IMR-90 (cell line): ENCODE measurements around the gene METRNL. TPM values are rescaled to one million over a fixed set of nuclear protein-coding genes. Genes with fewer than 3 reads are reported as not detected.

Source experiments
- ATAC-seq: fragments of 200-7000 bp; cut with Tn5 transposase; 2 replicates; pipeline ENCODE4 v1.9.1; 2020; ENCODE audit warnings: low read depth, mild to moderate bottlenecking, moderate library complexity
- BruUV-seq: library from RNA; stranded (reverse); fragments of 400-500 nt; replicated peaks from 2 replicates; lab custom pipeline; 2021; lab: Mats Ljungman, UMichigan
- CTCF ChIA-PET: fragments of 300-600 bp; formaldehyde crosslinking; extraction: SDS; loops from one replicate; lab custom pipeline; 2021; ENCODE audit warnings: antibody characterized with exemption; lab: Yijun Ruan, JAX
- POLR2A ChIA-PET: fragments of 300-600 bp; sonication (Branson Sonifier 250); formaldehyde crosslinking; loops from one replicate; lab custom pipeline; 2022; ENCODE audit warnings: antibody characterized with exemption; ENCODE audit not compliant: unreplicated experiment; lab: Charles Lee
- DNase-seq: peaks from one replicate; pipeline ENCODE4 v3.0.0; 2013
- H2AFZ ChIP-seq: replicated peaks from 2 replicates; pipeline ENCODE3; 2013; ENCODE audit warnings: low read length, mild to moderate bottlenecking; ENCODE audit not compliant: poor library complexity
- H2AK5ac ChIP-seq: 2 replicates; pipeline ENCODE4 v1.6.1; 2013; ENCODE audit warnings: low read depth, low read length, inconsistent platforms
- H2AK9ac ChIP-seq: replicated peaks from 2 replicates; pipeline ENCODE3; 2013; ENCODE audit warnings: mild to moderate bottlenecking, low read depth, low read length, moderate library complexity; ENCODE audit not compliant: poor library complexity
- H2BK120ac ChIP-seq: 2 replicates; pipeline ENCODE4 v1.6.1; 2013; ENCODE audit warnings: low read depth, low read length, inconsistent platforms
- H2BK15ac ChIP-seq: 3 replicates; pipeline ENCODE4 v1.6.1; 2013; ENCODE audit warnings: low read depth, low read length, inconsistent platforms
- H2BK20ac ChIP-seq: 2 replicates; pipeline ENCODE4 v1.6.1; 2013; ENCODE audit warnings: low read depth, mild to moderate bottlenecking, inconsistent platforms, low read length, moderate library complexity
- H2BK5ac ChIP-seq: 2 replicates; pipeline ENCODE4 v1.6.1; 2013; ENCODE audit warnings: mild to moderate bottlenecking, low read depth, low read length, inconsistent platforms; ENCODE audit not compliant: poor library complexity, severe bottlenecking
- H3K14ac ChIP-seq: replicated peaks from 2 replicates; pipeline ENCODE4 v1.6.1; 2013; ENCODE audit warnings: low read depth, low read length, inconsistent platforms
- H3K18ac ChIP-seq: 2 replicates; pipeline ENCODE4 v1.6.1; 2013; ENCODE audit warnings: low read depth, low read length, control low read depth
- H3K23ac ChIP-seq: 2 replicates; pipeline ENCODE4 v1.6.1; 2013; ENCODE audit warnings: low read depth, low read length, inconsistent platforms
- H3K27ac ChIP-seq: 2 replicates; pipeline ENCODE4 v1.5.1; 2013; ENCODE audit warnings: mild to moderate bottlenecking, control low read depth, low read length; ENCODE audit not compliant: insufficient read depth
- H3K27me3 ChIP-seq: 2 replicates; pipeline ENCODE4 v1.6.1; 2013; ENCODE audit warnings: low read length; ENCODE audit not compliant: control insufficient read depth, insufficient read depth
- H3K36me3 ChIP-seq: 2 replicates; pipeline ENCODE4 v1.6.1; 2013; ENCODE audit warnings: low read length, mixed read lengths; ENCODE audit not compliant: control insufficient read depth, insufficient read depth
- H3K4ac ChIP-seq: 2 replicates; pipeline ENCODE4 v1.6.1; 2013; ENCODE audit warnings: low read depth, low read length, inconsistent platforms
- H3K4me1 ChIP-seq: 2 replicates; pipeline ENCODE4 v1.6.1; 2013; ENCODE audit warnings: low read length, mixed read lengths; ENCODE audit not compliant: control insufficient read depth, insufficient read depth
- H3K4me2 ChIP-seq: 2 replicates; pipeline ENCODE4 v1.6.1; 2013; ENCODE audit warnings: low read depth, mild to moderate bottlenecking, control low read depth, low read length, moderate library complexity
- H3K4me3 ChIP-seq: 2 replicates; pipeline ENCODE4 v1.5.1; 2013; ENCODE audit warnings: low read depth, mild to moderate bottlenecking, control low read depth, low read length, moderate library complexity; ENCODE audit not compliant: insufficient read depth
- H3K56ac ChIP-seq: 2 replicates; pipeline ENCODE4 v1.6.1; 2013; ENCODE audit warnings: low read length, inconsistent platforms; ENCODE audit not compliant: insufficient read depth; ENCODE audit errors: extremely low read depth
- H3K79me1 ChIP-seq, 2 experiments: 2 replicates each; pipeline ENCODE4 v1.6.1; 2013; ENCODE audit warnings: low read length in 2 of 2, inconsistent platforms in 1 of 2, low read depth in 1 of 2
- H3K9ac ChIP-seq: 2 replicates; pipeline ENCODE4 v1.6.1; 2013; ENCODE audit warnings: low read depth, low read length, control low read depth
- H3K9me1 ChIP-seq: 2 replicates; pipeline ENCODE4 v1.6.1; 2013; ENCODE audit warnings: low read length, inconsistent platforms; ENCODE audit not compliant: insufficient read depth
- H3K9me3 ChIP-seq: 2 replicates; pipeline ENCODE4 v1.6.1; 2013; ENCODE audit warnings: low read length; ENCODE audit not compliant: control insufficient read depth, insufficient read depth
- H4K20me1 ChIP-seq: 2 replicates; pipeline ENCODE4 v1.6.1; 2013; ENCODE audit warnings: low read length, inconsistent platforms; ENCODE audit not compliant: insufficient read depth
- H4K5ac ChIP-seq: 2 replicates; pipeline ENCODE4 v1.6.1; 2013; ENCODE audit warnings: mild to moderate bottlenecking, low read depth, low read length, control low read depth
- H4K8ac ChIP-seq, 2 experiments: 2 replicates each; pipeline ENCODE4 v1.6.1; 2013; ENCODE audit warnings: low read depth in 2 of 2, low read length in 2 of 2, control low read depth in 1 of 2, inconsistent platforms in 1 of 2
- H4K91ac ChIP-seq: 2 replicates; pipeline ENCODE4 v1.6.1; 2013; ENCODE audit warnings: low read depth, low read length, inconsistent platforms; ENCODE audit not compliant: insufficient read depth
- BHLHE40 ChIP-seq: fragments of 150-350 bp; IDR thresholded peaks from 2 replicates; pipeline ENCODE4 v1.6.1; 2016; ENCODE audit warnings: mild to moderate bottlenecking, low read depth, low read length
- CEBPB ChIP-seq: IDR thresholded peaks from 2 replicates; pipeline ENCODE4 v1.6.1; 2012; ENCODE audit warnings: low read depth, low read length, improper control_type of control experiment
- CHD1 ChIP-seq: IDR thresholded peaks from 2 replicates; pipeline ENCODE4 v1.6.1; 2012; ENCODE audit warnings: low read depth, low read length, improper control_type of control experiment
- CTCF ChIP-seq: conservative IDR thresholded peaks from 2 replicates; pipeline ENCODE4 v1.5.1; 2012; ENCODE audit warnings: mild to moderate bottlenecking, low read depth, low read length, improper control_type of control experiment
- ELK1 ChIP-seq: fragments of 150-350 bp; IDR thresholded peaks from 2 replicates; pipeline ENCODE4 v1.6.1; 2016; ENCODE audit warnings: low read depth, mild to moderate bottlenecking, low read length, moderate library complexity, borderline replicate concordance
- FOS ChIP-seq: fragments of 150-350 bp; IDR thresholded peaks from 2 replicates; pipeline ENCODE4 v1.6.1; 2016; ENCODE audit warnings: low read depth, low read length
- MAFK ChIP-seq: IDR thresholded peaks from 2 replicates; pipeline ENCODE4 v1.6.1; 2012; ENCODE audit warnings: low read depth, low read length, improper control_type of control experiment
- MAZ ChIP-seq: IDR thresholded peaks from 2 replicates; pipeline ENCODE4 v1.6.1; 2012; ENCODE audit warnings: low read depth, mild to moderate bottlenecking, low read length, improper control_type of control experiment, moderate library complexity, borderline replicate concordance
- MXI1 ChIP-seq: IDR thresholded peaks from 2 replicates; pipeline ENCODE4 v1.6.1; 2012; ENCODE audit warnings: low read depth, mild to moderate bottlenecking, low read length, moderate library complexity, borderline replicate concordance
- NFE2L2 ChIP-seq: fragments of 150-350 bp; IDR thresholded peaks from 2 replicates; pipeline ENCODE4 v1.6.1; 2016; ENCODE audit warnings: low read depth, mild to moderate bottlenecking, low read length
- POLR2A ChIP-seq: IDR thresholded peaks from 2 replicates; pipeline ENCODE4 v1.6.1; 2012; ENCODE audit warnings: mild to moderate bottlenecking, low read depth, low read length
- RAD21 ChIP-seq: IDR thresholded peaks from 2 replicates; pipeline ENCODE4 v1.6.1; 2012; ENCODE audit warnings: low read length, improper control_type of control experiment
- RCOR1 ChIP-seq: IDR thresholded peaks from 2 replicates; pipeline ENCODE4 v1.6.1; 2012; ENCODE audit warnings: mild to moderate bottlenecking, low read length, improper control_type of control experiment; ENCODE audit not compliant: insufficient replicate concordance
- RFX5 ChIP-seq: IDR thresholded peaks from 2 replicates; pipeline ENCODE4 v1.8.0; 2012; ENCODE audit warnings: low read depth, mild to moderate bottlenecking, low read length, moderate library complexity
- SMC3 ChIP-seq: fragments of 150-350 bp; IDR thresholded peaks from 2 replicates; pipeline ENCODE4 v1.6.1; 2016; ENCODE audit warnings: low read depth, mild to moderate bottlenecking, antibody characterized with exemption, low read length, moderate library complexity
- USF2 ChIP-seq: fragments of 150-350 bp; IDR thresholded peaks from 2 replicates; pipeline ENCODE4 v1.6.1; 2017; ENCODE audit warnings: mild to moderate bottlenecking, antibody characterized with exemption, low read length, low read depth
- WGBS, 2 experiments: methylation state at CpG; one replicate each; pipeline versions ENCODE4 v1.1.5 to v1.1.7; 2013; ENCODE audit warnings: missing lambda C conversion rate in 2 of 2; ENCODE audit not compliant: insufficient read length in 1 of 2; ENCODE audit errors: extremely low coverage in 2 of 2; 5-methylcytosine and 5-hydroxymethylcytosine counted together
- dilution Hi-C: fragments of 300-500 bp; cut with HindIII; formaldehyde crosslinking; loops from one replicate; pipeline ENCODE4 v1.14.3; 2018; ENCODE audit warnings: low sequenced_read_pairs; ENCODE audit not compliant: unreplicated experiment
- in situ Hi-C: fragments of 300-500 bp; cut with MboI; formaldehyde crosslinking; loops from 3 replicates; pipeline ENCODE4 v1.14.3; 2019; ENCODE audit warnings: low sequenced_read_pairs, inconsistent platforms, mixed read lengths
- intact Hi-C: fragments of 100-400 bp; cut with micrococcal nuclease; formaldehyde crosslinking; loops from 2 replicates; pipeline ENCODE4 v1.10.0; 2022
- polyA plus RNA-seq, 3 experiments: library from polyadenylated mRNA; depleted of rRNA; stranded (reverse); fragments of >200 nt; gene quantifications; 2 replicates each; pipeline ENCODE4 v1.2.3, GENCODE V29; 2012; ENCODE audit warnings: low replicate concordance in 1 of 3
- total RNA-seq: library from RNA; depleted of rRNA; stranded (reverse); fragments of >200 nt; gene quantifications from 2 replicates; pipeline ENCODE4 v1.2.3, GENCODE V29; 2012

METRNL gene
- total and polyA plus RNA-seq, 2 of the 4 experiments (the other 2 are of a cell fraction), result 17.9 to 48.2 TPM

GRCh38 chr17:83069571-83069906 lies 9.9 kb upstream of the METRNL start:
- dilution Hi-C loops (no loop called here), intact Hi-C loops (no loop called here), in situ Hi-C loops (no loop called here)
- no peak overlapping the region for H2AFZ ChIP-seq
- H3K14ac ChIP-seq, result no peak overlapping the region
- no peak overlapping the region for H2BK120ac ChIP-seq
- H2BK20ac ChIP-seq, result no peak overlapping the region
- H3K9me3 ChIP-seq, result no peaks in the 10 kb centered on the region
- 62% methylated on average over 5 of the region's 8 CpGs; no CpG with 5 or more reads in 1 of the 2 experiments for WGBS, 2 experiments
- no peaks in the 10 kb centered on the region for H3K4me1 ChIP-seq
- no peaks in the 10 kb centered on the region; the same call in 1 of the 2 replicates for H3K27me3 ChIP-seq
- H3K23ac ChIP-seq, result no peak overlapping the region
- H4K91ac ChIP-seq, result no peak overlapping the region
- H4K5ac ChIP-seq, result no peak overlapping the region
- no peak overlapping the region for H3K4me3 ChIP-seq
- H3K36me3 ChIP-seq, result no peaks in the 10 kb centered on the region
- H3K18ac ChIP-seq, result no peak overlapping the region
- no peak overlapping the region for H2BK15ac ChIP-seq
- no peaks in the 10 kb centered on the region for H3K79me1 ChIP-seq
- H4K20me1 ChIP-seq, result no peaks in the 10 kb centered on the region
- H3K27ac ChIP-seq, result no peak overlapping the region
- ChIA-PET CTCF (no interaction called here), POLR2A (no interaction called here)
- DNase-seq (no peak), ATAC-seq (no peak)
- peaks cover 6% of the 10 kb centered on the region; the same call in 1 of the 2 replicates for H3K9me1 ChIP-seq
- no peak overlapping the region for H3K56ac ChIP-seq
- no peak overlapping the region for H4K8ac ChIP-seq
- H2BK5ac ChIP-seq, result no peak overlapping the region
- H3K9ac ChIP-seq, result no peak overlapping the region
- BruUV-seq, result no TSS peak
- H3K4ac ChIP-seq, result no peak overlapping the region
- no peak overlapping the region for H2AK9ac ChIP-seq
- 0 out of 2 replicates have a peak overlapping the region, but pooled peaks have one; percentile 16 for H2AK5ac ChIP-seq
- no peak overlapping the region for H3K4me2 ChIP-seq
- no peak for TF ChIP-seq FOS
- no peak for TF ChIP-seq MAFK
- TF ChIP-seq SMC3, result no peak
- TF ChIP-seq CHD1, result no peak
- TF ChIP-seq POLR2A, result no peak
- TF ChIP-seq RCOR1, result no peak
- no peak for TF ChIP-seq MXI1
- no peak for TF ChIP-seq NFE2L2
- TF ChIP-seq CTCF, result no peak
- no peak for TF ChIP-seq USF2
- no peak for TF ChIP-seq BHLHE40
- TF ChIP-seq CEBPB, result no peak
- TF ChIP-seq RFX5, result no peak
- TF ChIP-seq RAD21, result no peak
- TF ChIP-seq ELK1, result no peak
- TF ChIP-seq MAZ, result no peak
